HepG2 (cell line): ENCODE data around the gene CITED4. TPM values are rescaled to one million over a fixed set of nuclear protein-coding genes. Genes with fewer than 3 reads are reported as not detected.

Experiments
- ATAC-seq: fragments of 200-7000 bp; cut with Tn5 transposase; 3 replicates; pipeline ENCODE4 v1.9.1; 2020; ENCODE audit warnings: mild to moderate bottlenecking, moderate library complexity
- BruUV-seq: library from RNA; stranded (reverse); fragments of 400-500 nt; replicated peaks from 2 replicates; lab custom pipeline; 2021; lab: Mats Ljungman, UMichigan
- CTCF ChIA-PET: fragments of 300-600 bp; formaldehyde crosslinking; extraction: SDS; loops from one replicate; lab custom pipeline; 2021; ENCODE audit warnings: low total read pairs, inconsistent platforms, low intra/inter-chr PET ratio; lab: Yijun Ruan, JAX
- POLR2A ChIA-PET: fragments of 350-600 bp; sonication (Branson Sonifier 250); formaldehyde crosslinking; loops from one replicate; lab custom pipeline; 2020; ENCODE audit warnings: antibody characterized with exemption, inconsistent platforms; lab: Yijun Ruan, JAX
- DNase-seq: peaks from one replicate; pipeline ENCODE4 v3.0.0-alpha.2; 2015; ENCODE audit warnings: low spot score
- FAIRE-seq: peaks from 3 replicates; lab custom pipeline; 2011; peaks lifted over from hg19 to GRCh38; lab: Jason Lieb, UNC
- H2AFZ ChIP-seq: one replicate; pipeline ENCODE4 v1.6.1; 2011; ENCODE audit warnings: low read length, inconsistent platforms
- H3K27ac ChIP-seq: fragments of 300-600 bp; 3 replicates; pipeline ENCODE4 v1.8.0; 2011; ENCODE audit warnings: mixed run types, mild to moderate bottlenecking, mixed read lengths, low read length, inconsistent platforms; ENCODE audit not compliant: insufficient read depth; ENCODE audit errors: extremely low read length
- H3K27me3 ChIP-seq, 2 experiments: fragments of 200-600 bp in 1 of 2; 2 replicates in 1 of 2; 3 replicates in 1 of 2; pipeline versions ENCODE4 v1.6.0 to v1.8.0; 2011; ENCODE audit warnings: low read length in 2 of 2, mild to moderate bottlenecking in 2 of 2, moderate library complexity in 2 of 2, inconsistent platforms in 1 of 2; ENCODE audit not compliant: insufficient read depth in 2 of 2, control insufficient read depth in 1 of 2
- H3K36me3 ChIP-seq, 2 experiments: fragments of 200-600 bp in 1 of 2; replicated peaks in 1 of 2; 2 replicates in 1 of 2; 3 replicates in 1 of 2; pipeline versions ENCODE4 v1.5.1 to v1.8.0; 2011; ENCODE audit warnings: low read length in 2 of 2, inconsistent platforms in 1 of 2; ENCODE audit not compliant: insufficient read depth in 2 of 2, control insufficient read depth in 1 of 2
- H3K4me1 ChIP-seq: 2 replicates; pipeline ENCODE4 v1.5.1; 2012; ENCODE audit warnings: low read length, inconsistent platforms; ENCODE audit not compliant: insufficient read depth
- H3K4me2 ChIP-seq: 2 replicates; pipeline ENCODE4 v1.6.0; 2011; ENCODE audit warnings: low read depth, low read length, inconsistent platforms
- H3K4me3 ChIP-seq, 3 experiments: fragments of 200-600 bp in 1 of 3; sonication (generic), shearing (Covaris generic) in 1 of 3; replicated peaks in 1 of 3; 2 replicates each; pipeline ENCODE4 v1.5.1; 2011 to 2016; ENCODE audit warnings: low read length in 3 of 3, inconsistent platforms in 2 of 3, low read depth in 2 of 3, mild to moderate bottlenecking in 2 of 3, control low read depth in 1 of 3, mixed read lengths in 1 of 3; ENCODE audit not compliant: insufficient read depth in 1 of 3
- H3K79me2 ChIP-seq: one replicate; pipeline ENCODE4 v1.6.1; 2011; ENCODE audit warnings: low read length, inconsistent platforms; ENCODE audit not compliant: insufficient read depth
- H3K9ac ChIP-seq: 2 replicates; pipeline ENCODE4 v1.6.0; 2011; ENCODE audit warnings: mild to moderate bottlenecking, low read depth, low read length, inconsistent platforms; ENCODE audit not compliant: insufficient read depth
- H3K9me3 ChIP-seq: 2 replicates; pipeline ENCODE4 v1.5.1; 2012; ENCODE audit warnings: mild to moderate bottlenecking, low read length
- H4K20me1 ChIP-seq: 2 replicates; pipeline ENCODE4 v1.6.0; 2011; ENCODE audit warnings: inconsistent platforms, mild to moderate bottlenecking, low read length, moderate library complexity; ENCODE audit not compliant: insufficient read depth
- CSRNP1 ChIP-seq: sonication (generic); formaldehyde crosslinking; IDR thresholded peaks from 2 replicates; pipeline ENCODE4 v1.8.1; 2023; ENCODE audit warnings: mild to moderate bottlenecking, missing genetic modification reagents
- MAFF ChIP-seq: IDR thresholded peaks from 2 replicates; pipeline ENCODE4 v1.6.1; 2011; ENCODE audit warnings: low read depth, low read length, improper control_type of control experiment
- MAFK ChIP-seq, 2 experiments: IDR thresholded peaks in 1 of 2; conservative IDR thresholded peaks in 1 of 2; 2 replicates each; pipeline ENCODE4 v1.6.1; 2011; ENCODE audit warnings: improper control_type of control experiment in 2 of 2, low read length in 2 of 2
- MIER2 ChIP-seq: IDR thresholded peaks from 2 replicates; pipeline ENCODE4 v1.6.1; 2016; ENCODE audit warnings: missing biosample characterization, missing genetic modification reagents
- ZNF83 ChIP-seq: sonication (generic); formaldehyde crosslinking; IDR thresholded peaks from 2 replicates; pipeline ENCODE4 v1.4.0; 2020; ENCODE audit warnings: missing genetic modification reagents, mild to moderate bottlenecking, borderline replicate concordance
- WGBS: methylation state at CpG from one replicate; pipeline ENCODE4 v1.1.6; 2017; ENCODE audit warnings: low lambda C conversion rate; 5-methylcytosine and 5-hydroxymethylcytosine counted together
- in situ Hi-C: cut with HindIII; loops from 2 replicates; pipeline ENCODE4 v1.10.0; 2017; ENCODE audit warnings: low pct_unique_long_range_greater_than_20kb; ENCODE audit not compliant: extremely low pct_ligation_motif_present
- intact Hi-C: fragments of 100-400 bp; cut with micrococcal nuclease; formaldehyde crosslinking; loops from one replicate; pipeline ENCODE4 v1.10.0; 2022; ENCODE audit not compliant: unreplicated experiment
- polyA plus RNA-seq, 8 experiments: library from polyadenylated mRNA; depleted of rRNA in 3 of 8; stranded (reverse) in 7 of 8; unstranded in 1 of 8; fragments of >200 nt; fragmentation: Illumina TruSeq in 4 of 8; extraction: Trizol in 4 of 8; gene quantifications; 2 replicates each; pipeline versions ENCODE4 v1.2.1 to v1.2.3, GENCODE V29; 2011 to 2016; ENCODE audit warnings: low read depth in 4 of 8, missing spikeins in 1 of 8, mixed read lengths in 1 of 8; ENCODE audit not compliant: insufficient read depth in 1 of 8
- total RNA-seq, 5 experiments: library from RNA; depleted of rRNA; stranded (reverse); fragments of >200 nt; fragmentation: Illumina TruSeq; extraction: Trizol; gene quantifications; 2 replicates each; pipeline ENCODE4 v1.2.3, GENCODE V29; 2016; ENCODE audit warnings: low read depth in 1 of 5

CITED4 gene
- total and polyA plus RNA-seq, 2 of the 13 experiments (the other 11 are each of a cell fraction or from before 2014, with no cell fraction given) = 1.5 to 9.9 TPM

GRCh38 chr1:40853113-40853884 is 8.9 kb downstream of the CITED4 start:
- Histone ChIP-seq H4K20me1 (no peaks in the 10 kb centered on the region), H2AFZ (no peak overlapping the region), H3K79me2 (no peaks in the 10 kb centered on the region), H3K4me1 (peaks cover 12% of the 10 kb centered on the region; the same call in 1 of the 2 replicates), H3K27me3 (peaks cover 3 to 45% of the 10 kb centered on the region in 2 experiments; a peak in 4 of 5 replicates), H3K9ac (no peak overlapping the region), H3K4me3 (no peak overlapping the region), H3K9me3 (no peaks in the 10 kb centered on the region), H3K4me2 (no peak overlapping the region), H3K27ac (no peak overlapping the region), H3K36me3 (no peaks in the 10 kb centered on the region)
- no TSS peak for BruUV-seq
- TF ChIP-seq MAFF = peak; percentile 98
- no peak for TF ChIP-seq ZNF83 (CRISPR knock-in tag)
- TF ChIP-seq CSRNP1 = no peak
- no peak for TF ChIP-seq MIER2 (CRISPR knock-in tag)
- peak; percentile 97 to 99 for TF ChIP-seq MAFK (conservative IDR thresholded peaks at IDR 0.05 in 1 of 2, IDR thresholded peaks at IDR 0.05 in 1 of 2; ENCODE audit: low read length in 2 of 2)
- in situ Hi-C loops (no loop called here), intact Hi-C loops (loop anchor here (5.0 kb wide), 1 partner anchor 161 kb away; the partner anchor contains the start of gene NFYC)
- POLR2A ChIA-PET = interaction anchor here (0.8 to 1.7 kb wide), 2 partner anchors 9 to 79 kb away, joined by 3 to 9 read pairs; partner anchors contain the start of gene CITED4
- CTCF ChIA-PET = interaction anchor here (1.1 kb wide), 1 partner anchor 100 kb away, joined by 3 read pairs; no protein-coding TSS in a partner anchor
- FAIRE-seq (no peak), ATAC-seq (no peak), DNase-seq (no peak)
- 43% methylated on average over 13 of the region's 13 CpGs for WGBS
